Medulla oblongata (tissue), 1 donor: ENCODE data around the gene PER1.

Source experiments
- DNase-seq: peaks from one replicate; pipeline ENCODE4 v3.0.0-alpha.2; 2015; ENCODE audit errors: extremely low spot score

The PER1 gene

DNA sequence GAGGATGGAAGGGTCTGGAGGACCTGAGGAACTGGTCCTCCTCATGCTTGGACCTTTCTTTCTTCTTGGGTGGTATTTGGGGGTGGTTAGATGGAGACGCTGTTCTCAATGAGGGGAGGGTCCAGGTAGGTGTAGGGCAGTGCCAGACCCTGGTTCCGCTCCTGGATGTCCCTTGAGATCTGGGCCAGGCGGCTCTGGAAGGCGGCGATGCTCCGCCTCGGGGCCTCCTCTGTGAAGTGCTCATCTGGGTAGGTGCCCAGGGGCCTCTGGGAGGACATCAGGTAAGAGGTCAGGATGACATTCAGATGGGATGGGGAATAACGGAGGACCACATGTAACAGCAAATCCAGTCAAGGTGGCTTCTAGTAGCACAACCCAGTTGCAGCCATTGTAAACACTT lies 55.7 kb downstream of the PER1 start:
- DNase-seq, result no peak

DNA sequence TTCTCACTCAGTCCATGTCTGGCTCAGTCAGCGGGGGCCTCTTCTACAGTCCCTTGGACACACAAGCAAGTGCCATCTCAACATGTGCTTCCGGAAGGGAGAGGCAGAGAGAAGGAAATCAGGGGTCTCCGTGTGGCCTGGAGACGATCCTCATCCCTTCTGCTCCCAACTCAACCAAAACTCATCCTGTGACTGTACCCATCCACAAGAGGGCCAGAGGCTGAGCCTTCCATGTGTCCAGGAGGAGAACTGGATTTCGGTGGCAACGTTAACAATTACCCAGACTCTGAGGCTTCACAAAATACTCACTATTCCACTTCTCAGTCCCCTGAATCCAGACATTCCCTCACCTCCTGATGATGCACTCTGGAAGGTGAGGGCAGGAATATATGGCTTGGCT lies 56.8 kb downstream of the PER1 start:
- DNase-seq, result no peak

DNA sequence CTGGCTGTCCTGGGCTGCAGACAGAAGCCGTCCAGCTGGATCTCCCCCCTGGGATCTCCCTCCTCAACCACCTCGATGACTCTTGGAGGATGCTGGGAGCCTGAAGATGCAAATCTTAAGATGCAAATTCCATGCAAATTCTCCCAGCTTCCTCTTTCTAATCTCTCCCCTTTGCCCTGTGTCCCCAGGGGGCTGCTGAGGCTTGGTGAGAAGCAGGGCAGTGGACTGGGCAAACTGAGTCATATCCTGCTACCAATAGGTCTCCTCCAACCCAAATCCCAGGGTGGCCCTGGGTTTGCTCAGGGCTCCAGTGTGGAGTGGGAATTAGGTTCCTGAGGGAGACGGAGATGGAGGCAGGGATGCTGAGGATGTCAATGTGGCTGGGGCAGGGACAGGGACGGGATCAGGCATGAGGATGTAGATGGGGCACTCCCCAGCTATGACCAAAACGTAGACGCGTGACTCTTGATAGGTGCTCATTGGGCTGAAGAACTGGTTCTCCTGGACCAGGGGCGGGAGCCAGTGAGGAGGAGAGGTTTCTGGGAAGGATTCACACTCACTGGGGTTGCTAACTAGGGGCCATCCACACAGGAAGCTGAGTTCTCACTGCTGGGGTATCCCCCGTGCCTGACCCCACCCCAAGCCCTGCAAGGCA lies 61.0 kb downstream of the PER1 start:
- no peak for DNase-seq
